Colonic mucosa (tissue), 4 donors: ENCODE results near the gene MRPS16. TPM values are rescaled to one million over a fixed set of nuclear protein-coding genes. Genes with fewer than 3 reads are reported as not detected.

Source experiments
- DNase-seq: peaks from one replicate; pipeline ENCODE4 v3.0.0-alpha.2; 2020
- H3K27ac ChIP-seq: fragments of 200-600 bp; one replicate; pipeline ENCODE4 v1.8.0; 2021
- H3K27me3 ChIP-seq: fragments of 200-600 bp; one replicate; pipeline ENCODE4 v1.8.0; 2021
- H3K36me3 ChIP-seq: fragments of 200-600 bp; one replicate; pipeline ENCODE4 v1.8.0; 2021
- H3K4me1 ChIP-seq: fragments of 200-600 bp; one replicate; pipeline ENCODE4 v1.8.0; 2021; ENCODE audit warnings: mild to moderate bottlenecking
- H3K4me3 ChIP-seq: fragments of 200-600 bp; one replicate; pipeline ENCODE4 v1.8.0; 2021
- H3K9ac ChIP-seq, 2 donors: one replicate each; pipeline ENCODE4 v1.7.0; 2013; ENCODE audit warnings: control low read depth in 2 of 2, low read depth in 2 of 2, low read length in 2 of 2
- H3K9me3 ChIP-seq: fragments of 200-600 bp; one replicate; pipeline ENCODE4 v1.8.0; 2021
- intact Hi-C: fragments of 100-400 bp; cut with DNase I; formaldehyde crosslinking; loops from one replicate; pipeline ENCODE4 v1.14.1; 2022
- total RNA-seq, 2 donors: library from RNA; stranded (reverse); fragmentation: NEBNext Ultra II Directional in 1 of 2; extraction: Animal tissue kit (Norgen Biotek cat#: 25700) in 1 of 2; gene quantifications; one replicate each; pipeline ENCODE4 v1.2.1, GENCODE V29; 2021
- TF ChIP-seq, protein P1 (sequence below): fragments of 200-600 bp; IDR thresholded peaks from one replicate; pipeline ENCODE4 v1.8.0; 2022; ENCODE audit warnings: antibody characterized with exemption, mild to moderate bottlenecking
- donor health status: healthy.
- donor health status: DM: no; HTN: no; CAD: no.
- donor health status: DM: no; HTN: no; CAD: no.

Gene MRPS16
- total RNA-seq: 100 to 1,000 TPM in 1 of 2 donors, 10 to 100 TPM in 1; 90.5 to 155 TPM

DNA sequence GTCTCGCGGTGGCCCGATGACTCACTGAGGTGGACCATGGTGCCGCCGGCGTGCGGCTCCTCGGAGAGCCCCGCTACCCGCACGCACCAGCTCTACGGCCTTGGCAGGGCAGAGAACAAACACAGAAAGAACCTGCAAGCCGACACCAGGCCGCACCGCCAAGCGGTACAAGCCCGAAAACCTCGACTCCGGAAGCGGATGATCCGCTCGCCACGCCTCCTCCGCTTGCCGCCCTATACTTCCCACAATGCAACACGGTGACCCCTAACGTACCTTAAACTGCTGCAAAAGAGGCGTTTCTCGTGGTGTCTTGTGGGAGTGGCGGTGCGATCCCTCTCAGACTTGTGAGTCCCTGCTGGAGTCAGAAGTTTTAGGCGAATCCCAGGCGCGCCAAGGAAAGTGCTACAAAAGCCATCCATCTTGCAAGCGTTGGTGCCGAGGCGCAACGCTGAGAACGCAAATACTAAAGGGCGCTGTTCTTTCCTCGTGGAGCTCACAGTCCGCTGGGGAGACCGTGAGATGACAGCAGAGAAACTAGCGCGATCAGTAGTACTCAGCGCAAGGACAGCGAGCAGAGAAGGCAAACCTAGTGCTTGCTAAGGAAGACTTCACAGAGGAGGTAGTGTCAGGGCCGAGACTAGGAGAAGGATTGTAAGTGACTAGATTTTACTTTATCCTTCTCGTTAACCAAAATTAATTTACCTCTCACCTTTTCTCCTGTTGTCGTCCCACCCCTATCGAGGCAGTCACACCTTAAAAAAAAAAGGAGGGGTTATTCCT, at the start of gene MRPS16:
MRPS16 (minus strand) TSS at position 200 of the 780 bp plus-strand sequence; CDS start at position 38, 162 bp downstream.
- no peaks in the 10 kb centered on the region for H3K27me3 ChIP-seq
- H3K36me3 ChIP-seq: no peaks in the 10 kb centered on the region
- H3K9me3 ChIP-seq: no peaks in the 10 kb centered on the region
- H3K27ac ChIP-seq: peak within 1 kb of the TSS; percentile 83
- TF ChIP-seq, protein P1, sequence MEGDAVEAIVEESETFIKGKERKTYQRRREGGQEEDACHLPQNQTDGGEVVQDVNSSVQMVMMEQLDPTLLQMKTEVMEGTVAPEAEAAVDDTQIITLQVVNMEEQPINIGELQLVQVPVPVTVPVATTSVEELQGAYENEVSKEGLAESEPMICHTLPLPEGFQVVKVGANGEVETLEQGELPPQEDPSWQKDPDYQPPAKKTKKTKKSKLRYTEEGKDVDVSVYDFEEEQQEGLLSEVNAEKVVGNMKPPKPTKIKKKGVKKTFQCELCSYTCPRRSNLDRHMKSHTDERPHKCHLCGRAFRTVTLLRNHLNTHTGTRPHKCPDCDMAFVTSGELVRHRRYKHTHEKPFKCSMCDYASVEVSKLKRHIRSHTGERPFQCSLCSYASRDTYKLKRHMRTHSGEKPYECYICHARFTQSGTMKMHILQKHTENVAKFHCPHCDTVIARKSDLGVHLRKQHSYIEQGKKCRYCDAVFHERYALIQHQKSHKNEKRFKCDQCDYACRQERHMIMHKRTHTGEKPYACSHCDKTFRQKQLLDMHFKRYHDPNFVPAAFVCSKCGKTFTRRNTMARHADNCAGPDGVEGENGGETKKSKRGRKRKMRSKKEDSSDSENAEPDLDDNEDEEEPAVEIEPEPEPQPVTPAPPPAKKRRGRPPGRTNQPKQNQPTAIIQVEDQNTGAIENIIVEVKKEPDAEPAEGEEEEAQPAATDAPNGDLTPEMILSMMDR: no peak
- H3K4me3 ChIP-seq: peak within 1 kb of the TSS; percentile 89
- DNase-seq: peak; percentile 97
- intact Hi-C loops: loop anchor here (10.0 kb wide), 1 partner anchor 242 kb away; the partner anchor contains the start of gene PPP3CB
- peaks cover 8% of the 10 kb centered on the region for H3K4me1 ChIP-seq
- H3K9ac ChIP-seq: peak within 1 kb of the TSS; percentile 82 to 98

DNA sequence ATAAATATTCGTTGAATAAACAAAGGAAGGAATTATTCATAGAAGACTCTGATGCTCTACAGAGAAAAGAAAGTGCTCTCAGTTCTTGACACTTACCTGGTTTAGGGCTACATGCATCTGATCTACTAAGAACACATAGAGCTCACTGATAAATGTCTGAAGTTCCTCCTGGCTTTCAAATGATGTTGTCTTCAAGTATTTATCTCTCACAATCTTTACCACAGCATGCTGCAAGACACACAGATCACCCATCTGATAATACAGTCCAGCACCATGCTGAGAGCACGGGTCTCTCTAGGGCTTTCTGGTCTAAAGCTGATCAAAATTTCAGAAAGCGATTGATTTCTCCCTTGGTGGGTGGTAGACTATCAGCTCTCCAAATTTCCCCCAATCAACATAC, 44.5 kb upstream of the MRPS16 start:
- intact Hi-C loops: no loop called here
- Histone ChIP-seq H3K9ac (no peak overlapping the region), H3K36me3 (no peaks in the 10 kb centered on the region), H3K27me3 (no peaks in the 10 kb centered on the region), H3K4me1 (no peaks in the 10 kb centered on the region), H3K4me3 (no peak overlapping the region), H3K27ac (no peak overlapping the region), H3K9me3 (no peaks in the 10 kb centered on the region)
- no peak for DNase-seq
- TF ChIP-seq, protein P1: no peak

DNA sequence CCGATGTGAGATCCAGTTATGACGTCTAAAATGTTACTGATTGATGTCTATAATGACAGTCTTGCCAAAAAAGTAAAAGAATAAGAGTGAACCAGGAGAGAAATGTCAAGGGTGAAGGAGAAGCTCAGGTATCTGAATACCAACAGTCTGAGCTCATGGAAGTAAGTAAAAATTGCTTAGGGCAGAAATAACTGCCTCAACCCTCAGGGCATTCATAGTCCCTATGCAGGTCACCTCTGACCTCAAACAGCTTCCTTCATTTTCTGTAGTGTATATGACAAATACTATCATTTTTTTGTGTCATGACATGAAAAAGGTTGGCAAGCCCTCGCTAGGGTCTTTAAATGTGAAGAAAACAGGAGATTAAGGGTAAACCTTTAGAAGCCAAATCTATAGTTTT, 41.0 kb upstream of the MRPS16 start:
- Histone ChIP-seq H3K27ac (no peak overlapping the region), H3K4me3 (no peak overlapping the region), H3K27me3 (no peaks in the 10 kb centered on the region), H3K9ac (no peak overlapping the region), H3K9me3 (no peaks in the 10 kb centered on the region), H3K36me3 (no peaks in the 10 kb centered on the region), H3K4me1 (no peaks in the 10 kb centered on the region)
- intact Hi-C loops: no loop called here
- TF ChIP-seq, protein P1: no peak
- no peak for DNase-seq

DNA sequence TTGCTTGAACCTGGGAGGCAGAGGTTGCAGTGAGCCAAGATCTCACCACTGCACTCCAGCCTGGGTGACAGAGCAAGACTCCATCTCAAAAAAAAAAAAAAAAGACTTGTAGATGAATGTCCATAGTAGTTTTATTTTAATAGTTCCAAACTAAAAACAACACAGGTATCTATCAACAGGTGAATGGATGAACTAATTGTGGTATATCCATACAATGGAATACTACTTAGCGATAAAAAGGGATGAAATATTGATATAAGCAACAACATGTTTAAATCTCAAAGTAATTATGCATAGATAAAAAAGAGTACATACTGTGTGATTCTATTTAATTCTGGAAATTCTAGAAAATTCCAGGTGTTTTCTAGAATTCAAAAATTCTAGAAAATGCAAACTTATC, 37.5 kb upstream of the MRPS16 start:
- Histone ChIP-seq H3K9me3 (no peaks in the 10 kb centered on the region), H3K4me1 (no peaks in the 10 kb centered on the region), H3K36me3 (no peaks in the 10 kb centered on the region), H3K27me3 (no peaks in the 10 kb centered on the region), H3K4me3 (no peak overlapping the region), H3K9ac (no peak overlapping the region), H3K27ac (no peak overlapping the region)
- intact Hi-C loops: no loop called here
- TF ChIP-seq, protein P1: no peak
- DNase-seq: no peak

DNA sequence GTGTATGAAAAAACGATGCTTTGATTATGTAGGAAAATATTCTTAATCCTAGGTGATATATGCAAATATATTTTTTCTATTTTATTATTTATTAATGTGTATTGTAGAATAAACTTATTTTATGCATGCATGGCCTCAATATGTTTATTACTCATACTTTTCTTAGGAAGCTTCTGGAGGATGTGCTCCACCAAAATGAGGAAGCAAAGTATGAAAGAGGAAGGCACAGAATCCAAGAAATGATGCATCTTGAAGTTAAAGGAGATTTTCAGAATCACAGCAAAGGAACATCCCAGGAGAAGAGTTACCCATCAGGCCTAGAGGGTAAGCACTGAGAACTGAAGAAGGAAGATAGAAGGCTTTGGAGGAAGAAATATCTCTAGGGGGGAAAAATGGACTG, 35.0 kb upstream of the MRPS16 start:
- H3K9ac ChIP-seq: no peak overlapping the region
- TF ChIP-seq, protein P1: no peak
- DNase-seq: no peak
- no peak overlapping the region for H3K27ac ChIP-seq
- H3K4me1 ChIP-seq: no peaks in the 10 kb centered on the region
- H3K36me3 ChIP-seq: no peaks in the 10 kb centered on the region
- no peak overlapping the region for H3K4me3 ChIP-seq
- H3K27me3 ChIP-seq: no peaks in the 10 kb centered on the region
- H3K9me3 ChIP-seq: no peaks in the 10 kb centered on the region
- intact Hi-C loops: no loop called here
